K562 (cell line): ENCODE results near the gene TARBP2. TPM values are rescaled to one million over a fixed set of nuclear protein-coding genes. Genes with fewer than 3 reads are reported as not detected.

Source experiments
- ATAC-seq: fragments of 200-7000 bp; cut with Tn5 transposase; 3 replicates; pipeline ENCODE4 v1.9.1; 2020; ENCODE audit warnings: moderate library complexity
- BruUV-seq: library from RNA; stranded (reverse); fragments of 400-500 nt; replicated peaks from 2 replicates; lab custom pipeline; 2021; lab: Mats Ljungman, UMichigan
- CTCF ChIA-PET: fragments of 300-600 bp; formaldehyde crosslinking; extraction: SDS; loops from one replicate; lab custom pipeline; 2021; ENCODE audit warnings: low intra/inter-chr PET ratio; lab: Yijun Ruan, JAX
- POLR2A ChIA-PET: fragments of 300-600, 350-650 bp; sonication (Branson Sonifier 250); formaldehyde crosslinking; extraction: SDS; loops from one replicate; lab custom pipeline; 2021; ENCODE audit warnings: antibody characterized with exemption, inconsistent platforms; lab: Yijun Ruan, JAX
- DNase-seq, 4 experiments: peaks; one replicate each; pipeline versions ENCODE4 v3.0.0 to v3.0.0-alpha.2; 2011 to 2018; ENCODE audit warnings: low spot score in 3 of 4, mixed read lengths in 3 of 4; ENCODE audit errors: extremely low read depth in 1 of 4
- FAIRE-seq: peaks from 2 replicates; lab custom pipeline; 2011; peaks lifted over from hg19 to GRCh38; lab: Jason Lieb, UNC
- H2AFZ ChIP-seq: 2 replicates; pipeline ENCODE4 v1.6.0; 2011; ENCODE audit warnings: low read depth, low read length, control low read depth, inconsistent platforms
- H3K27ac ChIP-seq: fragments of 200-600 bp; 3 replicates; pipeline ENCODE4 v1.8.0; 2011; ENCODE audit warnings: low read depth, mild to moderate bottlenecking, control low read depth, inconsistent platforms, low read length, moderate library complexity, mixed read lengths; ENCODE audit errors: extremely low read depth
- H3K27me3 ChIP-seq, 2 experiments: fragments of 300-600 bp in 1 of 2; 2 replicates in 1 of 2; 3 replicates in 1 of 2; pipeline versions ENCODE4 v1.6.0 to v1.8.0; 2011; ENCODE audit warnings: inconsistent platforms in 2 of 2, low read length in 2 of 2, mild to moderate bottlenecking in 1 of 2, mixed read lengths in 1 of 2, moderate library complexity in 1 of 2; ENCODE audit not compliant: control insufficient read depth in 2 of 2, insufficient read depth in 2 of 2
- H3K36me3 ChIP-seq: fragments of 300-600 bp; 3 replicates; pipeline ENCODE4 v1.8.0; 2011; ENCODE audit warnings: mild to moderate bottlenecking, low read length, inconsistent platforms; ENCODE audit not compliant: control insufficient read depth, insufficient read depth
- H3K4me1 ChIP-seq, 2 experiments: fragments of 200-600 bp in 1 of 2; replicated peaks in 1 of 2; 2 replicates in 1 of 2; 3 replicates in 1 of 2; pipeline versions ENCODE4 v1.5.1 to v1.8.0; 2011; ENCODE audit warnings: inconsistent platforms in 2 of 2, low read length in 2 of 2, mild to moderate bottlenecking in 1 of 2, mixed read lengths in 1 of 2, moderate library complexity in 1 of 2; ENCODE audit not compliant: control insufficient read depth in 2 of 2, insufficient read depth in 2 of 2
- H3K4me2 ChIP-seq: 2 replicates; pipeline ENCODE4 v1.6.1; 2011; ENCODE audit warnings: low read length, control low read depth, inconsistent platforms, mixed read lengths; ENCODE audit not compliant: insufficient read depth
- H3K4me3 ChIP-seq: fragments of 200-600 bp; sonication (generic), shearing (Covaris generic); 2 replicates; pipeline ENCODE4 v1.5.1; 2016; ENCODE audit warnings: control low read depth, inconsistent platforms
- H3K79me2 ChIP-seq: fragments of 200-600 bp; 3 replicates; pipeline ENCODE4 v1.8.0; 2011; ENCODE audit warnings: low read length, inconsistent platforms; ENCODE audit not compliant: control insufficient read depth, insufficient read depth
- H3K9ac ChIP-seq, 2 experiments: 2 replicates each; pipeline versions ENCODE4 v1.6.0 to v1.6.1; 2011; ENCODE audit warnings: low read depth in 2 of 2, low read length in 2 of 2, control low read depth in 1 of 2, inconsistent platforms in 1 of 2, mild to moderate bottlenecking in 1 of 2, mixed read lengths in 1 of 2; ENCODE audit not compliant: insufficient read depth in 1 of 2
- H3K9me1 ChIP-seq: one replicate; pipeline ENCODE4 v1.6.0; 2011; ENCODE audit warnings: inconsistent platforms, mild to moderate bottlenecking, low read length, moderate library complexity; ENCODE audit not compliant: control insufficient read depth, insufficient read depth
- H3K9me3 ChIP-seq: replicated peaks from 2 replicates; pipeline ENCODE4 v1.5.1; 2011; ENCODE audit warnings: low read depth, low read length, inconsistent platforms; ENCODE audit not compliant: control insufficient read depth, insufficient read depth
- H4K20me1 ChIP-seq: replicated peaks from 2 replicates; pipeline ENCODE4 v1.6.1; 2011; ENCODE audit warnings: low read length, inconsistent platforms, mixed read lengths; ENCODE audit not compliant: control insufficient read depth, insufficient read depth
- BRCA1 ChIP-seq, 2 experiments: fragments of 450-650 bp in 1 of 2; sonication (generic) in 1 of 2; formaldehyde crosslinking in 1 of 2; IDR thresholded peaks; 2 replicates each; pipeline versions ENCODE4 v1.5.0 to v1.6.1; 2017 to 2020; ENCODE audit warnings: mild to moderate bottlenecking in 1 of 2, missing genetic modification reagents in 1 of 2
- EGR1 ChIP-seq: fragments of 450-650 bp; conservative IDR thresholded peaks from 2 replicates; pipeline ENCODE4 v1.6.1; 2017; ENCODE audit warnings: mild to moderate bottlenecking
- ETV5 ChIP-seq: sonication (generic); formaldehyde crosslinking; IDR thresholded peaks from 2 replicates; pipeline ENCODE4 v1.4.0; 2020; ENCODE audit warnings: low read depth, mild to moderate bottlenecking, missing genetic modification reagents
- MTA3 ChIP-seq: fragments of 450-650 bp; formaldehyde crosslinking; IDR thresholded peaks from 2 replicates; pipeline ENCODE4 v1.6.1; 2017; ENCODE audit warnings: mild to moderate bottlenecking, borderline replicate concordance
- MYNN ChIP-seq, 2 experiments: sonication (generic); formaldehyde crosslinking in 1 of 2; IDR thresholded peaks; 2 replicates each; pipeline versions ENCODE4 v1.5.0 to v1.6.1; 2016 to 2020; ENCODE audit warnings: antibody characterized with exemption in 1 of 2, missing genetic modification reagents in 1 of 2
- PHF20 ChIP-seq: fragments of 450-650 bp; IDR thresholded peaks from 2 replicates; pipeline ENCODE4 v1.6.1; 2018; ENCODE audit not compliant: partially characterized antibody
- SAFB ChIP-seq: fragments of 200-400 bp; formaldehyde crosslinking; IDR thresholded peaks from 2 replicates; pipeline ENCODE4 v1.6.1; 2017; ENCODE audit warnings: low read depth, low read length, borderline replicate concordance
- SNIP1 ChIP-seq: fragments of 450-650 bp; IDR thresholded peaks from 2 replicates; pipeline ENCODE4 v1.7.1; 2017; ENCODE audit warnings: low read depth, mild to moderate bottlenecking
- SRF ChIP-seq, 2 experiments: fragments of 250-450, 450-650 bp in 1 of 2; sonication (Bioruptor Pico) in 1 of 2; sonication (generic) in 1 of 2; formaldehyde crosslinking; IDR thresholded peaks; 2 replicates each; pipeline versions ENCODE4 v1.5.0 to v1.5.1; 2020 to 2022; ENCODE audit warnings: mild to moderate bottlenecking in 1 of 2, missing genetic modification reagents in 1 of 2
- TAF1 ChIP-seq: IDR thresholded peaks from 2 replicates; pipeline ENCODE4 v1.6.1; 2011; ENCODE audit warnings: mild to moderate bottlenecking, low read length, moderate library complexity; ENCODE audit not compliant: insufficient read depth, control insufficient read depth, severe bottlenecking; ENCODE audit errors: extremely low read depth
- TCF3 ChIP-seq: sonication (generic); formaldehyde crosslinking; IDR thresholded peaks from 2 replicates; pipeline ENCODE4 v1.4.0; 2020; ENCODE audit warnings: mild to moderate bottlenecking, missing genetic modification reagents
- ZBTB17 ChIP-seq: fragments of 450-650 bp; formaldehyde crosslinking; IDR thresholded peaks from 2 replicates; pipeline ENCODE4 v1.4.0; 2020; ENCODE audit warnings: mild to moderate bottlenecking
- ZNF232 ChIP-seq: sonication (generic); formaldehyde crosslinking; IDR thresholded peaks from 2 replicates; pipeline ENCODE4 v1.8.0; 2022; ENCODE audit warnings: mild to moderate bottlenecking, missing genetic modification reagents
- whole genome bisulfite sequencing: fragments of 100-300 bp; shearing (Covaris generic); methylation state at CpG from one replicate; pipeline ENCODE4 v1.1.6; 2016; ENCODE audit warnings: low coverage, mixed read lengths; ENCODE audit not compliant: insufficient coverage; ENCODE audit errors: missing lambda C conversion rate; 5-methylcytosine and 5-hydroxymethylcytosine counted together
- in situ Hi-C: fragments of 300-500 bp; cut with MboI; formaldehyde crosslinking; loops from 4 replicates; pipeline ENCODE4 v1.15.0; 2018; ENCODE audit warnings: inconsistent platforms, mixed read lengths
- intact Hi-C: fragments of 100-400 bp; cut with micrococcal nuclease; formaldehyde crosslinking; loops from 2 replicates; pipeline ENCODE4 v1.14.2; 2022
- polyA plus RNA-seq, 8 experiments: library from polyadenylated mRNA; depleted of rRNA in 4 of 8; stranded (reverse) in 5 of 8; unstranded in 3 of 8; fragments of >200 nt; fragmentation: Nextera tagmentation in 2 of 8; fragmentation: Illumina TruSeq in 1 of 8; extraction: Ambion mirVana in 2 of 8; extraction: Trizol in 1 of 8; gene quantifications; 2 replicates each; pipeline versions ENCODE4 v1.2.1 to v1.2.3, GENCODE V29; 2011 to 2014; ENCODE audit warnings: inconsistent platforms in 1 of 8, missing spikeins in 1 of 8
- total RNA-seq, 7 experiments: library from RNA; depleted of rRNA in 6 of 7; stranded (reverse); fragments of >200 nt in 6 of 7; fragmentation: Illumina TruSeq in 2 of 7; extraction: Trizol in 2 of 7; gene quantifications; 2 replicates each; pipeline versions ENCODE4 v1.2.1 to v1.2.3, GENCODE V29; 2011 to 2021; ENCODE audit warnings: low replicate concordance in 1 of 7
- TF ChIP-seq, protein P1 (sequence below): fragments of 250-450 bp; sonication (Bioruptor Pico); IDR thresholded peaks from 2 replicates; pipeline ENCODE4 v1.5.0; 2021; ENCODE audit warnings: mild to moderate bottlenecking, borderline replicate concordance
- TF ChIP-seq, protein P2 (sequence below): sonication (generic); formaldehyde crosslinking; IDR thresholded peaks from 2 replicates; pipeline ENCODE4 v1.8.0; 2022; ENCODE audit warnings: missing genetic modification reagents, mild to moderate bottlenecking, moderate library complexity, borderline replicate concordance

TARBP2 gene
- total and polyA plus RNA-seq, 9 of the 15 experiments (the other 6 are each of a cell fraction or from before 2014, with no cell fraction given): 5.6 to 69.0 (median 44.6) TPM

GRCh38 chr12:53492830-53493609 is 8.1 kb upstream of the TARBP2 start (continued):
- TF ChIP-seq TAF1: peak; percentile 33
- TF ChIP-seq EGR1: peak; percentile 54
- no peak for TF ChIP-seq SRF (CRISPR knock-in tag; IDR thresholded peaks at IDR 0.05)
- no peak for TF ChIP-seq ZNF232 (CRISPR knock-in tag)
- no peak for TF ChIP-seq ZBTB17 (CRISPR knock-in tag)
- TF ChIP-seq MTA3: peak; percentile 48; the same call in 1 of the 2 replicates
- no peak for TF ChIP-seq SNIP1
- TF ChIP-seq SAFB: no peak

DNA sequence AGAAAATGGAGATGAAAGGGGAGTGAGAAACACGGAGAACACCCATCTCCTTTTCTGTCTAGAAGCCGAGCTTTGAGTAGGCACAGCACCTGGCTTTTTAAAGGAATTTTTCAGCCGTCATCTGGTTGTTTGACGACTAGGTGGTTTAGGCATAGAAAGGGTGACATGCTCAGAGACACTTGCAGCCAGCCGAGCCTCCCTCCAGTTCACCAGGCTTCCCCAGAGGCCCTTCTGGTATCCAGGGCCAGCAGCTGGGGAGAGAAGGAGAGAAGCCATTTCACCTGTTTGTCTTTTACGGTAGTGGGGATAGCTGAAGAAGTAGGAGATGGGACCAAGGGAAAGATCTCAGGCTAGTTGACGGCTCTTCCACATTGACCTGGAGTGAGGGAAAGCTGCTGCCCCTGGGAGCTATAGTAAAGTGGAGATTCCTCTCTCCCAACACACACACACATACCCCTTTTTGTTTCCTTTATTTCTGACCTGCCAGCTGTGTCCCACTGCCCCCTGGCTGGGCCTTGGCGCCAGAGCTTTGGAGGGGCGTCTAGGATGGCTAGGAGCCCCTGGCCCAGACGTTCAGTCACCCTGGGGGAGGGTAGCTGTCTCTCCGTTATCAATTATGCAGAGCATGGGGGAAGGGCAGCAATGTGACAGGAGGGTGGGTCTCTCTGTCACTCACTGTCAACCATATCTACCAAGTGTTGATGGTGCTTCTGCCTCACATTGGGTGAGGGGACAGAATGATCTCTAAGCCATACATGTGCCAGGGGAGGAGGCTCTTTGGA is 7.3 kb upstream of the TARBP2 start:
- Histone ChIP-seq H2AFZ (peak overlapping the region; percentile 84), H3K36me3 (no peaks in the 10 kb centered on the region), H3K9me1 (no peaks in the 10 kb centered on the region), H4K20me1 (no peaks in the 10 kb centered on the region), H3K79me2 (no peaks in the 10 kb centered on the region), H3K27ac (peak overlapping the region; percentile 56), H3K4me1 (peaks cover 34 to 44% of the 10 kb centered on the region in 2 experiments; a peak in 4 of 5 replicates), H3K4me3 (peak overlapping the region; percentile 47), H3K9me3 (no peaks in the 10 kb centered on the region), H3K27me3 (no peaks in the 10 kb centered on the region), H3K9ac (peak overlapping the region; percentile 62 to 94), H3K4me2 (peak overlapping the region; percentile 96)
- WGBS: 3% methylated on average over 11 of the region's 11 CpGs
- in situ Hi-C loops (no loop called here), intact Hi-C loops (no loop called here)
- CTCF ChIA-PET: no interaction called here
- FAIRE-seq (peak; percentile 65), DNase-seq (peak in 3 of 4 experiments; percentile 43 to 74 (median 45)), ATAC-seq (peak; percentile 39)
- POLR2A ChIA-PET: interaction anchor here (0.7 to 2.4 kb wide), 11 partner anchors 10 to 787 kb away, joined by 3 to 12 read pairs (median 4); partner anchors contain the start of gene HNRNPA1
- TSS peak; percentile 88 for BruUV-seq
- 0 out of 2 replicates have a peak, but pooled peaks have one; percentile 23 for TF ChIP-seq MYNN (IDR thresholded peaks at IDR 0.05)
- TF ChIP-seq MYNN (CRISPR knock-in tag; IDR thresholded peaks at IDR 0.05): no peak
- TF ChIP-seq BRCA1 (IDR thresholded peaks at IDR 0.05): no peak
- no peak for TF ChIP-seq BRCA1 (CRISPR knock-in tag; IDR thresholded peaks at IDR 0.05)
- TF ChIP-seq, protein P1, sequence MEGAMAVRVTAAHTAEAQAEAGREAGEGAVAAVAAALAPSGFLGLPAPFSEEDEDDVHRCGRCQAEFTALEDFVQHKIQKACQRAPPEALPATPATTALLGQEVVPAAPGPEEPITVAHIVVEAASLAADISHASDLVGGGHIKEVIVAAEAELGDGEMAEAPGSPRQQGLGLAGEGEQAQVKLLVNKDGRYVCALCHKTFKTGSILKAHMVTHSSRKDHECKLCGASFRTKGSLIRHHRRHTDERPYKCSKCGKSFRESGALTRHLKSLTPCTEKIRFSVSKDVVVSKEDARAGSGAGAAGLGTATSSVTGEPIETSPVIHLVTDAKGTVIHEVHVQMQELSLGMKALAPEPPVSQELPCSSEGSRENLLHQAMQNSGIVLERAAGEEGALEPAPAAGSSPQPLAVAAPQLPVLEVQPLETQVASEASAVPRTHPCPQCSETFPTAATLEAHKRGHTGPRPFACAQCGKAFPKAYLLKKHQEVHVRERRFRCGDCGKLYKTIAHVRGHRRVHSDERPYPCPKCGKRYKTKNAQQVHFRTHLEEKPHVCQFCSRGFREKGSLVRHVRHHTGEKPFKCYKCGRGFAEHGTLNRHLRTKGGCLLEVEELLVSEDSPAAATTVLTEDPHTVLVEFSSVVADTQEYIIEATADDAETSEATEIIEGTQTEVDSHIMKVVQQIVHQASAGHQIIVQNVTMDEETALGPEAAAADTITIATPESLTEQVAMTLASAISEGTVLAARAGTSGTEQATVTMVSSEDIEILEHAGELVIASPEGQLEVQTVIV (CRISPR knock-in tag): no peak
- no peak for TF ChIP-seq PHF20
- no peak for TF ChIP-seq TCF3 (CRISPR knock-in tag)
- TF ChIP-seq ETV5 (CRISPR knock-in tag): no peak
- TF ChIP-seq, protein P2, sequence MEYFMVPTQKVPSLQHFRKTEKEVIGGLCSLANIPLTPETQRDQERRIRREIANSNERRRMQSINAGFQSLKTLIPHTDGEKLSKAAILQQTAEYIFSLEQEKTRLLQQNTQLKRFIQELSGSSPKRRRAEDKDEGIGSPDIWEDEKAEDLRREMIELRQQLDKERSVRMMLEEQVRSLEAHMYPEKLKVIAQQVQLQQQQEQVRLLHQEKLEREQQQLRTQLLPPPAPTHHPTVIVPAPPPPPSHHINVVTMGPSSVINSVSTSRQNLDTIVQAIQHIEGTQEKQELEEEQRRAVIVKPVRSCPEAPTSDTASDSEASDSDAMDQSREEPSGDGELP: peak; percentile 62; the same call in 1 of the 2 replicates
